GM23338 (cell line): ENCODE measurements around the gene GPC5. TPM values are rescaled to one million over a fixed set of nuclear protein-coding genes. Genes with fewer than 3 reads are reported as not detected.

Experiments
- ATAC-seq: fragments of 200-7000 bp; cut with Tn5 transposase; 3 replicates; pipeline ENCODE4 v1.9.1; 2020
- DNase-seq: peaks from one replicate; pipeline ENCODE4 v3.0.0-alpha.2; 2015; ENCODE audit warnings: low spot score
- H2AFZ ChIP-seq: fragments of 200-600 bp; sonication (generic); 2 replicates; pipeline ENCODE4 v1.8.0; 2016; ENCODE audit warnings: antibody characterized with exemption, mild to moderate bottlenecking, moderate library complexity
- H3F3A ChIP-seq: fragments of 200-600 bp; sonication (generic); replicated peaks from 2 replicates; pipeline ENCODE4 v1.8.0; 2017; ENCODE audit warnings: antibody characterized with exemption, mixed run types, low read depth
- H3K27ac ChIP-seq: fragments of 200-600 bp; sonication (generic); 2 replicates; pipeline ENCODE4 v1.6.1; 2016; ENCODE audit warnings: low read depth
- H3K27me3 ChIP-seq: fragments of 200-600 bp; sonication (generic); 2 replicates; pipeline ENCODE4 v1.8.0; 2016; ENCODE audit warnings: mild to moderate bottlenecking, mixed run types, moderate library complexity; ENCODE audit not compliant: insufficient read depth
- H3K36me3 ChIP-seq: fragments of 200-600 bp; sonication (generic); 2 replicates; pipeline ENCODE4 v1.8.0; 2016; ENCODE audit warnings: mild to moderate bottlenecking; ENCODE audit not compliant: insufficient read depth
- H3K4me1 ChIP-seq: fragments of 200-600 bp; sonication (generic); 2 replicates; pipeline ENCODE4 v1.8.0; 2016; ENCODE audit warnings: mild to moderate bottlenecking, moderate library complexity; ENCODE audit not compliant: insufficient read depth
- H3K4me2 ChIP-seq: fragments of 200-600 bp; sonication (generic); 2 replicates; pipeline ENCODE4 v1.7.1; 2017; ENCODE audit warnings: mixed run types
- H3K4me3 ChIP-seq: fragments of 200-600 bp; sonication (generic); 2 replicates; pipeline ENCODE4 v1.6.1; 2016; ENCODE audit warnings: mixed run types
- H3K79me2 ChIP-seq: fragments of 200-600 bp; sonication (generic); replicated peaks from 2 replicates; pipeline ENCODE4 v1.8.0; 2017; ENCODE audit warnings: mild to moderate bottlenecking; ENCODE audit not compliant: insufficient read depth
- H3K9me2 ChIP-seq: fragments of 200-600 bp; sonication (generic); 2 replicates; pipeline ENCODE4 v1.8.0; 2017; ENCODE audit not compliant: insufficient read depth
- H4K20me1 ChIP-seq: fragments of 200-600 bp; sonication (generic); replicated peaks from 2 replicates; pipeline ENCODE4 v1.8.0; 2017; ENCODE audit warnings: mild to moderate bottlenecking; ENCODE audit not compliant: insufficient read depth
- H3K27ac Mint-ChIP-seq: 2 replicates; pipeline ENCODE4 v1.8.0; 2020; ENCODE audit warnings: inconsistent platforms, mild to moderate bottlenecking, moderate library complexity, mixed read lengths
- H3K27me3 Mint-ChIP-seq: 3 replicates; pipeline ENCODE4 v1.8.0; 2022; ENCODE audit warnings: low read depth, mild to moderate bottlenecking, moderate library complexity, mixed read lengths, inconsistent platforms; ENCODE audit not compliant: insufficient read depth, poor library complexity
- H3K36me3 Mint-ChIP-seq: 3 replicates; pipeline ENCODE4 v1.8.0; 2021; ENCODE audit warnings: low read depth, mild to moderate bottlenecking, inconsistent platforms, moderate library complexity, mixed read lengths
- H3K4me1 Mint-ChIP-seq: 3 replicates; pipeline ENCODE4 v1.8.0; 2020; ENCODE audit warnings: mild to moderate bottlenecking, inconsistent platforms, mixed read lengths
- H3K4me3 Mint-ChIP-seq: 3 replicates; pipeline ENCODE4 v1.8.0; 2021; ENCODE audit warnings: moderate library complexity, mild to moderate bottlenecking, inconsistent platforms, mixed read lengths
- H3K9me3 Mint-ChIP-seq: 3 replicates; pipeline ENCODE4 v1.8.0; 2020; ENCODE audit warnings: moderate library complexity, mild to moderate bottlenecking, inconsistent platforms, mixed read lengths
- CREB1 ChIP-seq: fragments of 250-450 bp; sonication (Bioruptor Pico); IDR thresholded peaks from 2 replicates; pipeline ENCODE4 v1.5.0; 2020; ENCODE audit warnings: low read depth, mild to moderate bottlenecking, moderate library complexity
- CTCF ChIP-seq, 2 experiments: fragments of 200-600 bp in 1 of 2; sonication (generic) in 1 of 2; conservative IDR thresholded peaks; 2 replicates each; pipeline versions ENCODE4 v1.5.1 to v1.6.1; 2016 to 2017; ENCODE audit warnings: antibody characterized with exemption in 2 of 2, low read depth in 2 of 2, mild to moderate bottlenecking in 2 of 2, moderate library complexity in 1 of 2
- ETS1 ChIP-seq: IDR thresholded peaks from 2 replicates; pipeline ENCODE4 v1.6.1; 2016; ENCODE audit warnings: antibody characterized with exemption
- EZH2 ChIP-seq: fragments of 200-600 bp; sonication (generic); IDR thresholded peaks from one replicate; pipeline ENCODE4 v1.8.0; 2017; ENCODE audit warnings: antibody characterized with exemption, mild to moderate bottlenecking, low read depth; ENCODE audit not compliant: unreplicated experiment
- EZH2phosphoT487 ChIP-seq: fragments of 200-600 bp; sonication (generic); IDR thresholded peaks from one replicate; pipeline ENCODE4 v1.8.1; 2018; ENCODE audit warnings: antibody characterized with exemption; ENCODE audit not compliant: unreplicated experiment
- JUNB ChIP-seq: IDR thresholded peaks from one replicate; pipeline ENCODE4 v1.6.1; 2016; ENCODE audit warnings: antibody characterized with exemption; ENCODE audit not compliant: unreplicated experiment
- NANOG ChIP-seq: IDR thresholded peaks from 2 replicates; pipeline ENCODE4 v1.6.1; 2016; ENCODE audit warnings: antibody characterized with exemption, borderline replicate concordance
- POLR2AphosphoS5 ChIP-seq: IDR thresholded peaks from 2 replicates; pipeline ENCODE4 v1.6.1; 2016; ENCODE audit warnings: antibody characterized with exemption, low read depth
- REST ChIP-seq: IDR thresholded peaks from one replicate; pipeline ENCODE4 v1.6.1; 2018; ENCODE audit warnings: antibody characterized with exemption; ENCODE audit not compliant: unreplicated experiment
- STAT1 ChIP-seq: IDR thresholded peaks from one replicate; pipeline ENCODE4 v1.6.1; 2016; ENCODE audit warnings: antibody characterized with exemption; ENCODE audit not compliant: unreplicated experiment
- ZNF114 ChIP-seq: fragments of 250-450 bp; sonication (Bioruptor Pico); IDR thresholded peaks from 2 replicates; pipeline ENCODE4 v1.5.0; 2020; ENCODE audit warnings: mild to moderate bottlenecking, moderate library complexity
- ZNF331 ChIP-seq: fragments of 250-450 bp; sonication (Bioruptor Pico); IDR thresholded peaks from 2 replicates; pipeline ENCODE4 v1.5.0; 2020; ENCODE audit warnings: low read depth, mild to moderate bottlenecking, moderate library complexity
- ZNF462 ChIP-seq: fragments of 250-450 bp; sonication (Bioruptor Pico); IDR thresholded peaks from 2 replicates; pipeline ENCODE4 v1.5.0; 2020; ENCODE audit warnings: mild to moderate bottlenecking, moderate library complexity
- polyA plus RNA-seq: library from polyadenylated mRNA; unstranded; fragments of >200 nt; fragmentation: Nextera tagmentation; extraction: Ambion mirVana; gene quantifications from 2 replicates; pipeline ENCODE4 v1.2.1, GENCODE V29; 2016
- total RNA-seq: library from RNA; depleted of rRNA; stranded (reverse); fragments of >200 nt; shearing (Covaris generic); gene quantifications from 2 replicates; pipeline ENCODE4 v1.2.3, GENCODE V29; 2014

GPC5 gene
- total and polyA plus RNA-seq, 2 experiments from 2014 or later: 0.95 to 1.1 TPM

- Mint-ChIP-seq H3K36me3 (no peaks in the 10 kb centered on the region), H3K4me1 (no peaks in the 10 kb centered on the region), H3K27me3 (no peaks in the 10 kb centered on the region), H3K27ac (no peak overlapping the region), H3K9me3 (no peaks in the 10 kb centered on the region), H3K4me3 (no peak overlapping the region)
- no peaks in the 10 kb centered on the region for H3K36me3 ChIP-seq
- H4K20me1 ChIP-seq: no peaks in the 10 kb centered on the region
- DNase-seq: no peak
- H3F3A ChIP-seq: no peaks in the 10 kb centered on the region
- no peaks in the 10 kb centered on the region for H3K79me2 ChIP-seq
- H3K4me3 ChIP-seq: no peak overlapping the region
- H3K4me1 ChIP-seq: no peaks in the 10 kb centered on the region
- H3K9me2 ChIP-seq: no peaks in the 10 kb centered on the region
- TF ChIP-seq POLR2AphosphoS5: no peak
- no peak for TF ChIP-seq ZNF114 (CRISPR knock-in tag)
- no peak for TF ChIP-seq EZH2
- no peak for TF ChIP-seq STAT1
- TF ChIP-seq NANOG: no peak
- TF ChIP-seq ETS1: no peak
- no peak for TF ChIP-seq ZNF331 (CRISPR knock-in tag)
- TF ChIP-seq JUNB: no peak
- TF ChIP-seq EZH2phosphoT487: no peak
- TF ChIP-seq CREB1 (CRISPR knock-in tag): no peak
- TF ChIP-seq ZNF462 (CRISPR knock-in tag): no peak
- TF ChIP-seq REST: no peak
- no peak for TF ChIP-seq CTCF (conservative IDR thresholded peaks at IDR 0.05; ENCODE audit: low read depth in 2 of 2)
- no peak for ATAC-seq
- H3K27me3 ChIP-seq: no peaks in the 10 kb centered on the region
- no peak overlapping the region for H3K27ac ChIP-seq
- H3K4me2 ChIP-seq: no peak overlapping the region
- no peak overlapping the region for H2AFZ ChIP-seq
Measured at GRCh38 chr13:91574766-91575165, 176.3 kb downstream of the GPC5 start.
